Kidney (tissue), 14 donors: ENCODE data around the gene PRAME. TPM values are rescaled to one million over a fixed set of nuclear protein-coding genes. Genes with fewer than 3 reads are reported as not detected.
"Not testable (repeated sequence)": the region's sequence is repeated elsewhere in the genome, so short reads cannot be mapped to it uniquely, and the experiment has no call there.

Experiments
- DNase-seq, 5 donors: peaks; one replicate each; pipeline ENCODE4 v3.0.0-alpha.2; 2013 to 2020
- FAIRE-seq: peaks from 2 replicates; lab custom pipeline; 2012; peaks lifted over from hg19 to GRCh38; lab: Jason Lieb, UNC
- H3K27ac ChIP-seq, 2 donors: one replicate each; pipeline ENCODE4 v1.7.0; 2013; ENCODE audit warnings: low read depth in 2 of 2, low read length in 2 of 2, inconsistent platforms in 1 of 2
- H3K27me3 ChIP-seq: one replicate; pipeline ENCODE4 v1.7.1; 2013; ENCODE audit warnings: low read length, inconsistent platforms; ENCODE audit not compliant: control insufficient read depth, insufficient read depth
- H3K36me3 ChIP-seq, 3 donors: one replicate each; pipeline versions ENCODE4 v1.7.0 to v1.7.1; 2013; ENCODE audit warnings: low read length in 3 of 3, control low read depth in 1 of 3, inconsistent platforms in 1 of 3; ENCODE audit not compliant: insufficient read depth in 3 of 3, control insufficient read depth in 2 of 3
- H3K4me1 ChIP-seq, 3 donors: one replicate each; pipeline versions ENCODE4 v1.7.0 to v1.7.1; 2013; ENCODE audit warnings: low read length in 3 of 3, inconsistent platforms in 1 of 3, low read depth in 1 of 3; ENCODE audit not compliant: control insufficient read depth in 2 of 3, insufficient read depth in 2 of 3
- H3K4me3 ChIP-seq, 3 donors: one replicate each; pipeline versions ENCODE4 v1.7.0 to v1.8.1; 2013; ENCODE audit warnings: low read length in 3 of 3, control low read depth in 1 of 3, inconsistent platforms in 1 of 3
- H3K9ac ChIP-seq, 3 donors: one replicate each; pipeline versions ENCODE4 v1.7.0 to v1.7.1; 2013; ENCODE audit warnings: low read length in 3 of 3, control low read depth in 1 of 3, inconsistent platforms in 1 of 3
- H3K9me3 ChIP-seq, 3 donors: one replicate each; pipeline versions ENCODE4 v1.7.0 to v1.7.1; 2013; ENCODE audit warnings: low read length in 3 of 3, control low read depth in 1 of 3, inconsistent platforms in 1 of 3; ENCODE audit not compliant: control insufficient read depth in 2 of 3, insufficient read depth in 1 of 3
- intact Hi-C: fragments of 100-400 bp; cut with DNase I; formaldehyde crosslinking; loops from one replicate; pipeline ENCODE4 v1.11.1; 2022
- polyA plus RNA-seq: library from polyadenylated mRNA; stranded (reverse); fragments of 350-450 nt; fragmentation: Illumina TruSeq; extraction: RNeasy Lipid Tissue Mini Kit (QIAGEN cat#74804); gene quantifications from one replicate; pipeline ENCODE4 v1.2.3, GENCODE V29; 2014; ENCODE audit warnings: low read depth, low replicate concordance; ENCODE audit not compliant: insufficient read depth
- total RNA-seq: library from RNA; stranded (reverse); fragmentation: NEBNext Ultra II Directional; extraction: Animal tissue kit (Norgen Biotek cat#: 25700); gene quantifications from one replicate; pipeline ENCODE4 v1.2.1, GENCODE V29; 2021
- TF ChIP-seq, protein P1 (sequence below): IDR thresholded peaks from 3 replicates; pipeline ENCODE4 v1.5.1; 2012; ENCODE audit warnings: mild to moderate bottlenecking, moderate library complexity, borderline replicate concordance; ENCODE audit not compliant: insufficient read depth; ENCODE audit errors: extremely low read depth
- donor health status: control.
- donor health status: control.
- donor health status: control.
- donor health status: control.
- donor health status: control.
- donor health status: DM: yes; HTN: yes; CAD: no.
- donor health status: Normal renal cell carcinoma (clear cell type).

The PRAME gene
- total and polyA plus RNA-seq, 2 donors from 2014 or later: 1.7 to 4.0 TPM

GRCh38 chr22:22583030-22583429, 24.0 kb upstream of the PRAME start:
- intact Hi-C loops: no loop called here
- Histone ChIP-seq H3K4me3 (no peak overlapping the region), H3K9me3 (no peaks in the 10 kb centered on the region), H3K9ac (no peak overlapping the region), H3K36me3 (no peaks in the 10 kb centered on the region), H3K27me3 (no peaks in the 10 kb centered on the region), H3K4me1 (no peaks in the 10 kb centered on the region), H3K27ac (no peak overlapping the region)
- DNase-seq: no peak
- FAIRE-seq: no peak
- TF ChIP-seq, protein P1, sequence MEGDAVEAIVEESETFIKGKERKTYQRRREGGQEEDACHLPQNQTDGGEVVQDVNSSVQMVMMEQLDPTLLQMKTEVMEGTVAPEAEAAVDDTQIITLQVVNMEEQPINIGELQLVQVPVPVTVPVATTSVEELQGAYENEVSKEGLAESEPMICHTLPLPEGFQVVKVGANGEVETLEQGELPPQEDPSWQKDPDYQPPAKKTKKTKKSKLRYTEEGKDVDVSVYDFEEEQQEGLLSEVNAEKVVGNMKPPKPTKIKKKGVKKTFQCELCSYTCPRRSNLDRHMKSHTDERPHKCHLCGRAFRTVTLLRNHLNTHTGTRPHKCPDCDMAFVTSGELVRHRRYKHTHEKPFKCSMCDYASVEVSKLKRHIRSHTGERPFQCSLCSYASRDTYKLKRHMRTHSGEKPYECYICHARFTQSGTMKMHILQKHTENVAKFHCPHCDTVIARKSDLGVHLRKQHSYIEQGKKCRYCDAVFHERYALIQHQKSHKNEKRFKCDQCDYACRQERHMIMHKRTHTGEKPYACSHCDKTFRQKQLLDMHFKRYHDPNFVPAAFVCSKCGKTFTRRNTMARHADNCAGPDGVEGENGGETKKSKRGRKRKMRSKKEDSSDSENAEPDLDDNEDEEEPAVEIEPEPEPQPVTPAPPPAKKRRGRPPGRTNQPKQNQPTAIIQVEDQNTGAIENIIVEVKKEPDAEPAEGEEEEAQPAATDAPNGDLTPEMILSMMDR: no peak

GRCh38 chr22:22581524-22581923, 22.5 kb upstream of the PRAME start:
- H3K27ac ChIP-seq: not testable (repeated sequence)

DNA sequence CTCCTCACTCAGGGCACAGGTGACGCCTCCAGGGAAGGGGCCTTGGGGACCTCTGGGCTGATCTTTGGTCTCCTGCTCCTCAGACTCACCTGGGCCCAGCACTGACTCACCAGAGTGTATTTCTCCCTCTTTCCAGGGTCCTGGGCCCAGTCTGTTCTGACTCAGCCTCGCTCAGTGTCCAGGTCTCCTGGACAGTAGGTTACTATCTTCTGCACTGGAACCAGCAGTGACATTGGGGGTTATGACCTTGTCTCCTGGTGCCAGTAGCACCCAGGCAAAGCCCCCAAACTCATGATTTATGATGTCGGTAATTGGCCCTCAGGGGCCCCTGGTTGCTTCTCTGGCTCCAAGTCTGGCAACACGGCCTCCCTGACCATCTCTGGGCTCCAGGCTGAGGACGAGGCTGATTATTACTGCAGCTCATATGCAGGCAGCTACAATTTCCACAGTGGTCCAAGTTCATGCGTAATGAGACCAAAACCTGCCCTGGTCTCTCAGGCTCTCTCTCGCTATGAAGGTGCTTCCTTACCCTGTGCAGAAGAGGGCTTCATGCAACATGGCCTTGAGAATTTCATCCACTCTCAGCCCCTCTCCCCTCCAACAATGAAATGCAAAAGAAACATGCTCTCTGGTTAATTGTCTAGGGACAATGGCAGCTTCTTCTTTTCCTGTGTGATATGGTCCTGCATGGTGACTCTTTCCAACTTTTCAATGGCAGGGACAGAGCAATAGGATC, 21.0 kb upstream of the PRAME start:
- no peaks in the 10 kb centered on the region for H3K4me1 ChIP-seq
- no peak overlapping the region for H3K4me3 ChIP-seq
- intact Hi-C loops: no loop called here
- DNase-seq (no peak), FAIRE-seq (no peak)
- H3K36me3 ChIP-seq: no peaks in the 10 kb centered on the region
- H3K9me3 ChIP-seq: no peaks in the 10 kb centered on the region
- H3K9ac ChIP-seq: no peak overlapping the region
- TF ChIP-seq, protein P1: no peak
- no peaks in the 10 kb centered on the region for H3K27me3 ChIP-seq
- H3K27ac ChIP-seq: no peak overlapping the region

More at GRCh38 chr22:22581524-22581923, 22.5 kb upstream of the PRAME start:
- H3K4me1 ChIP-seq, H3K36me3 ChIP-seq, H3K27me3 ChIP-seq, H3K9ac ChIP-seq, intact Hi-C loops, H3K9me3 ChIP-seq, H3K4me3 ChIP-seq, FAIRE-seq, DNase-seq: not testable (repeated sequence)

DNA sequence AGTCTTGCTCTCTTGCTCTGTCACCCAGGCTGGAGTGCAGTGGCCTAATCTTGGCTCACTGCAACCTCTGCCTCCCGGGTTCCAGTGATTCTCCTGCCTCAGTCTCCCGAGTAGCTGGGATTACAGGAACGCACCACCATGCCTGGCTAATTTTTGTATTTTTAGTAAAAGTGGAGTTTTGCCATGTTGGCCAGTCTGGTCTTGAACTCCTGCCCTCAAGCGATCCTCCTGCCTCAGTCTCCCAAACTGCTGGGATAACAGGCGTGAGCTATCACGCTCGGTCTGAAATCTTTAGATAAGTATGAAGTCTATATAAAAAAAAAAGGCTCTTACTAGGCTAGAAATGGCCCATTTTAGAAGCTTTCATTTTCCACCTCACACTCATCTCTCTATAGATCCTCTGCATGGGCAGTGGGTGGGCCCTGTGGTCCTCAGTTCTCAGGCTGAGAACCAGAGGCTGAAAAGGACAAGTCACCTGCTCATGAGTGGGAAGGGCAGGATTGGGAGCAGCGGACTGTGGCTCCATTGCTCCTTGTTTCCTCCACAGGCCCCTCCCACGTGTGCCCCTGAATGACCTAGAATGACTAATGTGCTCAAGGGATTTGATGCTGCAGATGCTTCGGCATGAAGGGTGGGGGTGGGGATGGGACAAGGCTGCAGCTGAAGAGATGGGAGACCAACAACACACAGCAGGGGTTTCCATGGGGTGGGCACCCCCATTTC, 19.8 kb upstream of the PRAME start:
- Histone ChIP-seq H3K27me3 (no peaks in the 10 kb centered on the region), H3K4me1 (no peaks in the 10 kb centered on the region), H3K4me3 (no peak overlapping the region), H3K9ac (no peak overlapping the region), H3K27ac (no peak overlapping the region), H3K36me3 (no peaks in the 10 kb centered on the region), H3K9me3 (no peaks in the 10 kb centered on the region)
- intact Hi-C loops: no loop called here
- FAIRE-seq (no peak), DNase-seq (peak in 2 of 5 donors; percentile 36 to 87)
- TF ChIP-seq, protein P1: no peak
